Activated CD4-positive, alpha-beta T cell treated with anti-CD3 and anti-CD28 coated beads, Interleukin-2, amount 50 U/mL, for 1 hour (primary cell): Measurements from ENCODE around the gene DENND1C.
A peak's percentile ranks its signal among the peaks of the same experiment; 100 is the strongest.
"Not testable (repeated sequence)": the region's sequence is repeated elsewhere in the genome, so short reads cannot be mapped to it uniquely, and the experiment has no call there.

Experiments used
- DNase-seq: peaks from one replicate; pipeline ENCODE4 v3.0.0-alpha.2; 2020

The DENND1C gene

GRCh38 chr19:6508028-6508771 is 26.6 kb upstream of the DENND1C start:
- not testable (repeated sequence) for DNase-seq

DNA sequence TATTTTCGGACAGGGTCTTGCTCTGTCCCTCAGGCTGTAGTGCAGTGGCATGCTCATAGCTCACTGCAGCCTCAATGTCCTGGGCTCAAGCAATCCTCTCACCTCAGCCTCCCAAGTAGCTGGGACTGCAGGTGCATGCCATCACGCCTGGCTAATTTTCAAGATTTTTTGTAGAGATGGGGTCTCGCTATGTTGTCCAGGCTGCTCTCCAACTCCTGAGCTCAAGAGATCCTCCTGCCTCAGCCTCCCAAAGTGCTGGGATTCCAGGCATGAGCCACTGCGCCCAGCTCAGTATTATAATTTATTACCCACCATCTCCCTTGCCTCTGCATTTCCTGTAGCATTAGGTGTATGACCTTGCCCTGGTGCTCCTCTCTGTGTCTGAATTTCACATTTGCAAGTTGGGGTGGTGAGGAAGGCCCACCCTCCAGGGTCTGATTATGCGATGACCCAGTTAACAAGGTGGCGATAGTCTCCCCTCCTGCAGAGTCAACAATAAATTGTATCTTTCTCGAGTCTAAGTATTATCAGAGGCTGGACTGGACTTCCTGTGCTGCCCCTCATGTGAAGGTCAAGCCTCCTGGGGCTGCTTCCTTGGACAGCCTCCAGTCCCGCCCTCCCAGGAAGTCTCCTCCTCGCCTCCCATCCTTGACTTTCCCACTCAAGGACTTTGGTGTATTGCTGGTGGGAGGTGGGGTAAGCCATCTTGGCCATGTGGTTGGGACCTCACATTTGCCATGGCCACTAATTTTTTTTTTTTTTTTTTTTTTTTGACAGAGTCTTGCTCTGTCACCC is 22.0 kb upstream of the DENND1C start:
- DNase-seq = no peak

- DNase-seq = peak; percentile 22
Measured at GRCh38 chr19:6501740-6502648, 20.4 kb upstream of the DENND1C start, which contains the start of gene TUBB4A. Gene TUBB4A, minus strand, starts transcription at chr19:6502309. Its CDS starts 97 bp downstream, at chr19:6502212.

- DNase-seq = no peak
Measured at GRCh38 chr19:6500837-6501739, 19.5 kb upstream of the DENND1C start.

DNA sequence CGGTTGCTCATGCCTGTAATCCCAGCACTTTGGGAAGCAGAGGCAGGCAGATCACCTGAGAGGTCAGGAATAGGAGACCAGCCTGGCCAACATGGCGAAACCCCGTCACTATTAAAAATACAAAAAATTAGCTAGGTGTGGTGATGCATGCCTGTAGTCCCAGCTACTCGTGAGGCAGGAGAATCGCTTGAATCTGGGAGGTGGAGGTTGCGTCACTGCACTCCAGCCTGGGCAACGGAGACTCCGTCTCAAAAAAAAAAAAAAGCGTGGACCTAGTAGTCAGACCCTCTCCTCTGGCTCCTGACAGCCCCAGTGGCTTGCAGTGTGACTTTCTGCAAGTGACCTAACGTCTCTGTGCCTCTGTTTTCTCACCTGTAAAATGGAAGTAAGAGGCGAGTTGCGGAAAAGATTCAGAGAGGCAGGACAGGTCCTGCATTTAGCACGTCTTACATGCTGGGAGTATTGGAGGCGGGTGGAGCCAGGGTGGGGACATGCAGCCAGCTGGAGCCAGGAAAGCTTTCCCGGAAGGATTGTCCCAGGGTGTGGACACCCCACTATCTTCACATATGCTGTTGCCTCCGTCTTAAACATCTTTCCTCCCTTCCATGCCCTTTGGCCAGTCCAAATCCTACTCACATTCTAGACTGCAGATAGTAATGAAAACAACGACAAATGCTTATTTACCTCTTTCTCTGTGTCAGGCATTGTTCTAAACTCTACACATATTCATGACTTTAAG is 17.6 kb upstream of the DENND1C start:
- no peak for DNase-seq

DNA sequence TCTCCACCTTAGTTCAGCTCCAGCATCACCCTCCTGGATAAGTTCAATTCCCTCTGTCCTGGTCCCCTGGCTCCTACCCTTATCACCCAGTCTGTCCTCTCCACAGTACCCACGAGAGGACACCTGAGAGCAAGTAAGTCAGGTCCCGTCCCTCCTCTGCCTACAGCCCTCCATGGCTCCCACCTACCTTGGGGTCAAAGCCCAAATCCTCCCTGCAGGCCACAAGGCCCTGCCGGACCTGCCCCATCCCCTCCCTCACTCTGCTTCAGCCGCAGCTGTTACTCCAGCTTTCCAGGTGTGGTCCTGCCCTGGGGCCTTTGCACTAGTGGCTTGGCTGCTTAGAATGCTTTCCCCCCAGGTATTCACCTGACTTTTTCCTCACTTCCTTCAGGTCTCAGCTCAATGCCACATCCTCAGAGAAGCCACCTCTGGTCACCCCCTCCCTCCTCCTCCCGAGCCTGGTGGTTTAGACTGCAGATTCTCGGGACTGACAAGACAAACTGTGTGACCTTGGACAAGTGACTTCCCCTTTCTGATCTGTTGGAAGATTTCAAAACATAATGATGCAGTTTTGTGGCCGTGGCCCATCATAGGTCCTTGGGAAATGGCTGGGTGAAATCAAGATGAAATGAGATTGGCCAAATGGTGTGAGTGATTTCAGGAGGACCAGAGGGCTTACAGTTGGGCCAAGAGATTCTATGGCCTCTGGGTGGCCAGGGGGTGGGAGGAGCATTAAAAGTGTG is 16.9 kb upstream of the DENND1C start:
- DNase-seq = no peak

DNA sequence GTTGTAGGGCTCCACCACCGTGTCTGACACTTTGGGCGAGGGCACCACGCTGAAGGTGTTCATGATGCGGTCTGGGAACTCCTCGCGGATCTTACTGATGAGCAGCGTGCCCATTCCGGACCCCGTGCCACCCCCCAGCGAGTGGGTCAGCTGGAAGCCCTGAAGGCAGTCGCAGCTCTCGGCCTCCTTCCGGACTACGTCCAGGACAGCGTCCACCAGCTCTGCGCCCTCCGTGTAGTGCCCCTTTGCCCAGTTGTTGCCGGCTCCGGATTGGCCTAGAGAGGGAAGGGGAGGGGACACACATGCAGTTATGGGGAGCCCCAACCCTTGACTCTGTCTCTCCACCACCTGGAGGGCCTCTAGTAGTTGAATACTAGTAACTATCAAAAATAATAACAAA is 14.4 kb upstream of the DENND1C start:
- no peak for DNase-seq

GRCh38 chr19:6494438-6495036 is 12.9 kb upstream of the DENND1C start:
- DNase-seq = no peak

DNA sequence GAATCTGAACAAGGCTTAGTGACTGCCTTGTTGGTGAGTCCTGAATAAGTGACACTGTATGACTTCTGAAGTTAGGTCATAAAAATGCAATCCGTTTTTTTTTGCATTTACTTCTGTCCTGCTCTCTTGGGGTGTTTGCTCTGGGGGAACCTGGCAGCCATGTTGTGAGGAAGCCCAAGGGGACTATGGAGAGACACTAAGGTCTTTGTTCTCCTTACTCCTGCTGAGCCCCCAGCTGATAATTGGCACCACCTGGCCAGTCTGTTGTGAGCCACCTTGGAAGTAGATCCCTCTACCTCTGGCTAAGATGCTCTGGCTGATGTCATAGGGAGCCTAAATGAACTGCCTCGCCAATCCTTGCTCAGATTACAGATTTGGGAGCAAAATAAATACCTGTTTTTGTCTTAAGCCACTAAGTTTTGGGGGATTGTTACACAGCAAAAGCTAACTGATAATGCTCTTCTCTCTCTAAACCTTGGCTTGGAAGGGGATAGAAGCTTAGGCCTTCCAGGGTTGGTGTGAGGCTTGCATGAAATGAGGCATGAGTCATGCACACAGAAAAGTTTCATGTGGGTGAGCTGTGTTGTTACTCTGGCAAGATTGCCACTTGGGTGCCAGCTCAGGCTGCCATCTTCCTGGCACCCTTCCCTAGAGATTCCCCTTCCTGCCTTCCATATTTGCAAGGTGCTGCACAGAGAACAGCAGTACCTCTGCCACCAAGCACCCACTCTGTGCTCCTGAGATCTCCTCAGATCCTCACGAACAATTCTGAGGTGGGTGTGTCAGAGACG is 10.4 kb upstream of the DENND1C start:
- DNase-seq = no peak

DNA sequence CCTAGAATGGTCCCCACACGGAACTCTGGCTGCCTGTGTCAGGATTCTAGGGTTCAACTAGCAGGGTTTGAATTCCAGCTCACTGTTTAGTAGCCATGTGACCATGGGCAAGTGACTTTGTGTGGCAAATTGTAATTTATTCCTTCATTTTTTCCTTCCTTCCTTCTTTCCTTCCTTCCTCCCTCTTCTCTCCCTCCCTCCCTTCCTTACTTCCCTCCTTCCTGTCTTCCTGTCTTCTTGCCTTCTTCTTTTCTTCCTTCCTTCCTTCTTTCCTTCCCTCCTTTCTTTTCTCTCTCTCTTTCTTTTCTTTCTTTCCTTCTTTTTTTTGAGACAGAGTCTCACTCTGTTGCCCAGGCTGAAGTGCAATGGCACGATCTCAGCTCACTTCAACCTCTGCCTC is 8.5 kb upstream of the DENND1C start:
- no peak for DNase-seq

DNA sequence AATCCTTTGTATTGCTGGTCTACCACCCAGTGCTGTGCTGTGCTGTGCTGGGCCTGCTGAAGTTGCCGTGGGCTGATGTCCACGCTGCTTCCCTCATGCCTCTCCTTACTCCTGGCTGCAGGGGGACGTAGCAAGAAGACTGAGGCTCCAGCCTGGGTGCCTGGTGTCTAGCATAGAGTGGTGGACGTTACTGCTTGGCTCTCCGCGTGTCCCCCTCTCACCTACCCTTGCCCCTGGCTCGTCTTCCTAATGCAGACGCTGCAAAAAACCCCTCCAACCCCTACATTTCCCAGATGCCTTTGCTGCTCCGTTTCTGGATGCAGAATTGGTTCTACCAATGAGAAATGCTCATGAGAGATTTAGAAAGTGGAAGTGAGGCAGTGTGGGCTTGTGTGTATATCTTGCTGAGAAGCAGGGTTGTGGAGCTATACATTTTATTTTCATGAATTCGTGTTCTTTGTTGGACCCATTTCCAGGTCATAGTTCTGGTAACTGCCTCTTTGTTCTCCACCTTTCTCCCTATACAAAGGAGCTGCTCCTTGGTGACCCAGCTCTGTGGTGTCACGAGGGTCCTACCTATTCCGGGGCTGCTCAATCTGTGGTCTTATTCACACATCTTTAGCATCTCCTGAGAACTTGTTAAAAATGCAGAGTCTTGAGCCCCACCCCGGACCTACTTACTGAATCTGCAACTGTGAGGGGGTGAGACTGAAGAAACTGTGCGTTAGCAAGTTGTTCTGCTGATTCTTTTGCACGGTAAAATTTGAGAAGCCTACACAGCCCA is 7.9 kb upstream of the DENND1C start:
- no peak for DNase-seq

DNA sequence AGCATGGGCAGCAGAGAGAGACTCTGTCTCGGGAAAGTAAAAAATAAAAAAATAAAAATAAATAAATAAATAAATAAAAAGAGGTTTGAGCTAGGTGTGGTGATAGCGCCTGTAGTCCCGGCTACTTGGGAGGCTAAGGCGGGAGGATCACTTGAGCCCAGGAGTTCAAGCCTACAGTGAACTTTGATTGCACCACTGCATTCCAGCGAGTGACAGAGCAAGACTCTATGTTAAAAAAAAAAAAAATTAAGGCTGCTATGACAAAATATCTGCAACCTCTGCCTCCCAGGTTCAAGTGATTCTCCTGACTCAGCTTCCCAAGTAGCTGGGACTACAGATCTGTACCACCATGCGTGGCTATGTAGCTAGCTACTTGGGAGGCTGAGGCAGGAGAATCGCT is 3.2 kb upstream of the DENND1C start:
- DNase-seq = no peak

GRCh38 chr19:6484230-6484629 is 2.6 kb upstream of the DENND1C start:
- DNase-seq = no peak

- DNase-seq = no peak
Measured at GRCh38 chr19:6483235-6483634, 1.6 kb upstream of the DENND1C start.

GRCh38 chr19:6482343-6482686 is 728 bp upstream of the DENND1C start:
- no peak for DNase-seq

DNA sequence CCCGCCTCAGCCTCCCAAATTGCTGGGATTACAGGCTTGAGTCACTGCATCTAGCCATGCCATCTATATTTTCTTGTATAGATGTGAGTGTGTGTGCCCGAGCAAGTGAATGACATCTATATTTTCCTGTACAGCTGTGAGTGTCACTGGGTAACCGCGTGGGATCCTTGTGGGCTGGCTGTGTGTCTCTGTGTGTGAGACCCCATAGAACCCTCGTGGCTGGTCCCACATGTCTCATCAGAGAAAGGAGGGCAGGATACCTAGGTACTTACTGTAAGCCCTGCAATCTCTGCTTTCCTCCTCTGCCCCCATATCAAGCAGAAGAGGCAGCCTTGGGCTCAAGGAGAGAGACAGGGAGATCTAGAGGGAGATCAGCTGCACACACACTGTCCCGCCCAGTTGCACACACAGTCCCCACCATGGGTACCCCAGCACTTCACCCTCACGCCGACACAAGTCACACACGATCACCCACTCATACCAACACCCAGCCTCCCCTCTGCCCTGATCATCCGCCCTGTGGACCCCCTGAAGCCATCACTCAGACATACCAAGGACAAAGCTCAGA is 655 bp downstream of the DENND1C start:
- no peak for DNase-seq

DNA sequence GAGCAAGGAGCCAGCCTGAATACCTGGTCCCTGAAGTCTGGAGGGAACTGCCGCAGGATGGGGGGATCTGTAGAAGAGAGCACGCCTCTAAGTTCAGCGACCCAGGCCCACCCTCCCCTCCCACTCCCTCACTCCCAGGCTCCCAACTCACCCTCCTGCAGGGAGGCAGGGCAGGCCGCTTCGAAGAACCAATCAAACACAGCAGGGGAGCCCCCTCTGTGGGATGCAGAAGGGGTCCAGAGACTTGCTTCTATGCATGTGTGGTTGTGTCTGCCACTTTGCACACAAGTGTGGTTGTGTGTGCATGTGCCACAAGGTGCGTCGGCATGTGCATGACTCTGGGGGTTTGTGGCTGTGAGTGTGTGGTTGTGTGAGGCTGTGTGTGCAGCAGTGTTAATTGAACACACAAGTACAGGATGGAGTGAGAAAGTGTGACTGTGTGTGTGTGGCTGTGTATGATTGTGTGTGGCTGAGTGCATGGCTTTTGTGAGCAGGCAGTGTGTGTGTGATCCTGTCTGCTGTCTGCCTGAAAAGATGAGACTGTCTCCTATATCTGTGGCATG is 1.7 kb downstream of the DENND1C start:
- DNase-seq = no peak

DNA sequence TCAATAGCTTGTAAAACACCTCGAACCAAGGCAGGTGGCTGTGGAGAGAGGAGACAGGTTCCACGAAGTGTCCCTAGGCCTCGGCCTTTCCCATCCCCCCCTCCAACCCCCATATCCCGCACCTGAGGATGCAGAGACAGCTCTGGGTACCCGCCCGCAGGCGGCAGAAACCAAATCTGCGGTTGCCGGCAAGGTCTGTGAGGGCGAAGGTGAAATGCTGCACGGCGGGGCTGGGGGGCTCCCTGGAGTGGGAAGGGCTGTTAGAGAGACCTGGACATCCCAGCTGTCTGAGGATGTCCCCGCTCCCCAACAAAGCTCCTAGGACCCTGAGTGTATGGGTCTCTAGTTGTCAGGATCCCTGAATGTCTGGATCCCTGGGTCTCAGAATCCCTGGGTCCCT is 2.8 kb downstream of the DENND1C start:
- no peak for DNase-seq
